GM21717 (cell line): ENCODE data around the gene RPTOR.

Experiments
- ATAC-seq: cut with Tn5 transposase; IDR thresholded peaks from one replicate; pipeline ENCODE4 v1.9.1; 2021; ENCODE audit warnings: mild to moderate bottlenecking, moderate library complexity; ENCODE audit not compliant: unreplicated experiment

The RPTOR gene

DNA sequence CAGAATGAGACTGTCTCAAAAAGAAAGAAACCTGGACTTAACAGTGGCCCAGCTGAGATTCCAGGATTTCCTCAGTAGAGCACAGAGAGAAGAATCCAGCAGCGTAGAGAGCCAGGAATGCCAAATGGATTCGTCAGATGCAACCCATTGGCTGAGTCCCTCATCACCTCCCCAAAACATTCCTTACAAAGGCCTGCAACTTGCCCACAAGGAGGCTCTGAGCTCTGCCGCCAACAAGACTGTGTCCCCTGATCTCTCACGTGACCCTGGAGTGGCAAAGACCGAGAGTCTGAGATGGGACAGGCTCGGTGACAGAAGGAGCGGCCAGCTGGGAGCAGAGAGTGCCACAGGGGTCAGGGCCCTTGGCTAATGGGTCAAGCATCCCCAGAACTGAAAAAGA lies 440.1 kb downstream of the RPTOR start:
- no peak for ATAC-seq

DNA sequence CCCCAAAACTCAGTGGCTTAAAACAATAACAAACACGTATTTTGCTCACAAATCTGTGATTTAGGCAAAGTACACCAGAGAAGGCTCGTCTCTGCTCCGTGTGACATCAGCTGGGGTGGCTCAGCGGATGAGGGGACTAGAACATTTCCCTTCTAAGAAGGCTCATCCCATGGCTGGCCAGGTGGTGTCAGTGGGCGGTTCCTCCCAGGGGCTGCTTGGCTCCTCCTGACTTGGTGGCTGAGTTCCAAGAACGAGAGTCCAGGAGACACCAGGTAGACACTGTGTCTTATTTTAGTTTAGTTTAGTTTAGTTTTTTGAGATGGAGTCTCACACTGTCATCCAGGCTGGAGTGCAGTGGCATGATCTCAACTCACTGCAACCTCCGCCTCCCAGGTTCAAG lies 441.4 kb downstream of the RPTOR start:
- ATAC-seq: no peak

DNA sequence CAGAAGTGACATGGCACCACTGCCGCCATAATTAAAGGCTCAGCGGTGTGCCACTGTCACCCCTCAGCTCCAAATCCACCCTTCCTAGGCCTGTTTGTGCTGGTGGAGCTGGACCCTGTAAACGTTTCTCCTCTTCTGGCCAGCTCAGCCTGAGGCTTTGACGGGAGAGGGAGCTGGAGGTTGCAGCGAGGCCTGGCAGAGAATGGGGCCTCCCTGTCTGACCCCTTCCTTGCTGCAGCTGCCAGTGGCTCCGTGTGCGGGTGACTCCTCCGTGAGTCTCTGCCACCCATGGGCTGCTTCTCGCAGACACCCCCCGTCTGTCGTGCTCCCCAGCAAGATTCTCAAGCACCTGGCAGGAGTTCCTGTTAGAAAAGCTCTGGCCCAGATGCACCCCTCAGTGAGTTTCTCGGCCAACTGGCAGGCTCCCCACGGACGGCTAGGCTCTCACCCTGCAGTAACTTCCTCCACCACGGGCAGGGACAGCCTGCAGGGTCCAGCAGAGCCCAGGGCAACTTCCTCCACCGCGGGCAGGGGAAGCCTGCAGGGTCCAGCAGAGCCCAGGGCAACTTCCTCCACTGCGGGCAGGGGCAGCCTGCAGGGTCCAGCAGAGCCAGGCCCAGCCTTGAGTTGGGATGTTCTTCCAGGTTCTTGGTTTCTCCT lies 442.3 kb downstream of the RPTOR start:
- ATAC-seq: no peak

DNA sequence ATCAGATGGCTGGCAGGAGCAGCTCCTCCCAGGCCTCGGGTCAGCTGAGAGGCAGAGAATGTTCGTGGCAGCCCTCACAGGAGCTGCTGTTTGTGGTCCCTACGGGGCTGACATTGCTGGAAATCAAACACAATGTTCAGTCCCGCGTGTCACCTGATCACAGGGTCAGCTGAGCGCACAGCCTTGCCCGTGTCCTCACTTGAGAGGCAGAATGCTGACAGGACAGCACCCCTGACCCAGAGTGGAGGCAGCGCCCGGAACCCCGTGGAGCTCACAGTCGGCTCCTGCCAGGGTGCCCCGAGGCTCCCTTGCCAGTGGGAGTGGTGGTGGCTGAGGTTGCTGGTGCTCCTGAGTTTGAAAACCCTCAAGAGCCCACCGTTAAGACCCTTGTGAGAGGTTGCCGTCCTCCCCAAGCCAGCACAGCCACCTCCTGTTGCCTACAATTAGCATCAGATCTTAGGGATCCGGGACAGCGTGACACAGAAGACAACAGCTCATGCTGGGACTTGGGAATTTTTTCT lies 443.4 kb downstream of the RPTOR start:
- ATAC-seq: no peak

DNA sequence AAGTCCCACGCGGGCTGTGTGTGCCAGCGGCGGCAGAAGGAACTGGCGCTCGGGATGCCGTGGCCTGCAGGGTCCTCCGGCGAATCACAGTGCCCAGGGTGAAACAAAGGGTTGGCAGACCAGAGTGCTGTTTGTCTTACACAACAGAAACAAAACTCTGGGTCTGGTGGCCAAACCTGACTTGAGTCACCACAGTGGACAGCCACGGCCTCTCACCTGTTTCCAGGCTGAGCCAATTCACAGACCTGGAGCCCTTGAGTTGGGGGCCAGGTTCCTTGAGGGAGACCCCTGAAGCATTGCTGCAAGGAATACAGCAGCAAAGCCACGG lies 444.9 kb downstream of the RPTOR start:
- no peak for ATAC-seq

DNA sequence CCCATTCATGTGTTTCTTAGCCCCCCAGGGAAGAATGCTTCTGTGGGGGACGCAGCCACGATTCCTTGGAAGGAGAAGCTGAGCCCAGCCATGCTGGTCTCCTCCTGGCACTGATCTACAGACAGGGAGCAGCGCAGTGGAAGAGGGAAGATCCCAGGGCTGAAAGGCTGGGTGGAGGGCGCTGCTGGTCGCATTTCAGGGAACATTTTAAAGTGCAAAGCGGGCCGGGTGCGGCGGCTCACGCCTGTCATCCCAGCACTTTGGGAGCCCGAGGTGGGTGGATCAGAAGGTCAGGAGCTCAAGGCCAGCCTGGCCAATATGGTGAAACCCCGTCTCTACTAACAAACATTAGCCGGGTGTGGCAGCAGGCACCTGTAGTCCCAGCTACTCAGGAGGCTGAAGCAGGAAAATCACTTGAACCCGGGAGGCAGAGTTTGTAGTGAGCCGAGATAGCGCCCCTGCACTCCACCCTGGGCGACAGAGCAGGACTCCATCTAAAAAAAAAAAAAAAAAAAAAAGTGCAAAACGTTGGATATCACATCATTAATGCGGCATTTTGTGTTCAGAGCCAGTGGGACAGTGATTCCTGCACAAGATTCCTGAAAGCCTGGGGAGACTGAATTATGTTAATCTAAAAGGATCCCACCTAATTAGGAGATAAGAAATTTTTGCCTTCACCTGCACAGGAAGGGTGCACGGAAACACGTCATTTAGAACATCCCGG lies 446.4 kb downstream of the RPTOR start:
- ATAC-seq: no peak

DNA sequence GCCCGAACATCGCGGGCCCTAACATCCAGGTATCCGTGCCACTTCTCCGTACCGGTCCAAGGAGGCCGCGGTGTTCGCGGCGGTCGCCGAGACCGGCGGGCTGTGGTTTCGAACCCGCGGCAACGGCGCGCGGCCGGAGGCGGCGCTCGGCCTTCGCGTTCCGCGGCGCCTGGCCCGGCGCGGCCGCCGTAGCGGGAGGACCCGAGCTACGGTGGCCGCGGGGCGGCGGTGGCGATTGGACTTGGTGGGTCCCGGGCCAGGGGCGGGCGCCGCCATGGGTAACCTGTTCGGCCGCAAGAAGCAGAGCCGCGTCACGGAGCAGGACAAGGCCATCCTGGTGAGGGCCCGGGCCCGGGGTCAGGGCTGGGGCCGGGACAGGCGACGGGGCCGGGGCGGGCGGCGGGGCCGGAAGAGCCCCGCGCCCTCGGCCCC lies 447.0 kb downstream of the RPTOR start, which contains the start of gene CHMP6:
Gene CHMP6 (plus strand): TSS at position 197 of the 432 bp plus-strand sequence. CDS start 78 bp downstream, at position 275.
- ATAC-seq: no peak

DNA sequence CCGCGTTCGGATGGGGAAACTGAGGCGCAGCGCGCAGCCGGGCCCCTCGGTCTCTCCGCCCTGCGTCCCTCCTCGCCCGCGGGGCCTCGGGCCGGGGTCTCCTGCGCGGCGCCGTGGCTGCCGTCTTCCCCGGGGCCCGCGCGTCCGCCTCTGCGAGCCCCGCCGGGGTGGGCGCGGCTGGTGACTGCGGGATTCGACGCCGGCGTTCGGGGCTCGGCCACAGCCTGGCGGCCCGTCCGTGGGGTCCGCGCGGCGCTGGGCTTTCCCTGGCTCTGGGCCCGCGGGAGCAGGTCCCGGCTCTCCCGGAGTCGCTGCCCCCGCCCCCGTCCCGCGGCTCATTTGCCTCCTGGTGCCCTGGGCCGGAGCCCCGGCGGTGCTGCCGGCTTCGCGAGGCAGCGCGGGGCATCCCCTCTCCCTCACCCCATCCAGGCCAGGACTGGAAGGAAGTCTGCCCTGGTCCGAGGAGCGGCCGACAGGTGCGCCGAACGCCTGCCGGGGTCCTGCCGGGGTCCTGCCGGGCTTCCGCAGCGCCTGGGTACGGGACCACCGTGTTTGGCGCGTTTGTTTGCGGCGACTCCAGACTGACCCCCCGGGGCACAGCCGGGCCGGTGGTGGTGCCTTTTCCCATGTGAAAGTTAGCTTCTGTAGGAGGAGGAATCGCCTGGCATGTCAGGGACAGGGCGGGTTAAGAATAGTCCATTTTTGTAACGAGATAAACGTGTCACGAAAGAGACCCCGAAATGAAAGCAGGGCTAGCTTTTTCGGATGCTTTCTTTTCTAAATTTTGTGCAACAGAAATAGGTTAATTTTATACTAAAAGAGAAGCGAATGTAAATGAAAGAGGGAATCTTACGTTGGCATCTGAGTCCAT lies 447.7 kb downstream of the RPTOR start:
- ATAC-seq: no peak

DNA sequence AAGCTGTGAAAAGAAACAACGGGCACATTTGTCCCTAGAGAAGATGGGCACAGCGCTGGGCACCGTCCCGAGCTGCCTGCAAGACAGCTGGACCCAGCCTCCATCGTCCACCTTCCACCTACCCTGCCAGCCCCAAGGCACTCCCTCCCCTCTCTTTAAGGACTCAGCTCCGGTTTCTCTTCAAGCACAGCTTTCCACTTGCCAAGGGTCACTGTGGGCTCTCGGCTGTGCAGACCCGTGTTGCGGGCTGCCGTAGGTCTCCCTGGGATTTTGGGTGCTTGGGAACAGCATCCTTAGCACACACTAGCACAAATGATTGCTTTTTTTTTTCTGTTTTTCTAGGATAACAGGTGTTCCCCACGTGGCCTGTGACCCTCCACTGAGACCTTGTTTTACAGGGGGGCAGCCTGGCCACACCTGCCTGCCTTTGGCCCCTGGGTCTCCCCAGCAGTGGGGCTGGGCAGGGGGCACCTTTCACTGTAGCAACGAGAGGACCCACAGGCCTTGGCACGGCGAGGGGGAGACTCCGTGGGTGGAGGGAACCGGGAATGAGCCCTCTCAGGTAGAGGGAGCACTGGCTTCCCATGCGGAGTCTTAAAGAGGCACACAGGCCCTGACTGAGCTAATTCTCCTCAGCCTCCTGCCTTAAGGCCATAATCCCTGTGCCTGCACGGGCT lies 448.4 kb downstream of the RPTOR start:
- no peak for ATAC-seq

DNA sequence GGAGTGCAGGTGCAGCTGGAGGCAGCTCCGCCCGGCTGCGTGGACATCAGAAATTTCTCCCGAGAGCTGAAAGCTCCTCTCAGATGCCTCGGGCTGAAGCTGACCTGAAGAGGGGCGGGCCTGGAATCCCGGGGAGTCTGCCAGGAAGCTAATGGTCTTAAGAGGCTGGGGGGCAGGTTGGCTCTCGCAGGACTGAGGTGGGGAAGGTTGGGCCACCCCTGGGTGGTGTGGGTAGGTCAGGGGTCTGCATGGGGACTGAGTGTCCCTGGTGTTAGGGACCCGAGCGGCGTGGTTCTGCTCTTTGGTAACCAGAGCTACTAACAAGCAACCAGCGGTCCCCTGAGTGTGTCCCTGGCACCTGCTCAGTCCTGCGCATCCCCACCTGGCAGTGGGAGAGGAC lies 450.5 kb downstream of the RPTOR start:
- ATAC-seq: no peak

DNA sequence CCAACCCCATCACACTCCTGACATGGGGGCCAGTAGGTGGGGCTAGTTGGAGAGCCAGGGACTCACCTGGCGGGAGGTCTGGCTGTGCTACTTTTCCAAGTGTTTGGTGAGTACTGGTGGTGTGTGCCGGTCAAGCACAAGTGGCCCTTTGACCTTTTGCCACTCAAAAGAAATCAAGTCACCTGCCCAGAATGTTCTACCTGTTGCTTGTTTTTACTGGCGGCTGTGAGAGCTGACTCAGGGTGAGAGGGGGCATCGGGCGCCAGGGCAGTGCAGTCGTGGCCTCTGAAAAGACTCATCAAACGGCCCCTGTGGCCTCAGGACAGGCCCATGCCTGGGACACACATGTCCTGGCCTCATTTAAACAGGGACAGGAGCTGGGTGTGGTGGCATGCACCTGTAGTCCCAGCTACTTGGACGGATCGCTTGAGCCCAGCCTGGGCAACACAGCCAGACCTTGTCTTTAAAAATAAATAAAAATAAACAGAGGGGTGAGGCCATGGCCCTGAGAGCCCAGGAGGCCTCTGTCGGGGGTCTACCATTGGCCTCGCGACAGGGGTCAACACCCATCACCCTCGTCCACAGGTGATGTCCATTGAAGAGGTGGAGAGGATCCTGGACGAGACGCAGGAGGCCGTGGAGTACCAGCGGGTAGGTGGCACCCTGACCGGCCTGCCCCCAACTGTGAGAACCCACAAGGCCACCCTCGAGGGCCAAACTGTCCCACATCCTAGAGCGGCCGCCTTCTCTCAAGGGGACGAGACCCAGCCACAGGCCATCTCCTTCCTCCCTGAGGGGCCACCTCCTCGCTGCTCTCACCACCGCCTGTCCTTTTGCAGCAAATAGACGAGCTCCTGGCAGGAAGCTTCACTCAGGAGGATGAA lies 452.0 kb downstream of the RPTOR start:
- ATAC-seq: no peak

DNA sequence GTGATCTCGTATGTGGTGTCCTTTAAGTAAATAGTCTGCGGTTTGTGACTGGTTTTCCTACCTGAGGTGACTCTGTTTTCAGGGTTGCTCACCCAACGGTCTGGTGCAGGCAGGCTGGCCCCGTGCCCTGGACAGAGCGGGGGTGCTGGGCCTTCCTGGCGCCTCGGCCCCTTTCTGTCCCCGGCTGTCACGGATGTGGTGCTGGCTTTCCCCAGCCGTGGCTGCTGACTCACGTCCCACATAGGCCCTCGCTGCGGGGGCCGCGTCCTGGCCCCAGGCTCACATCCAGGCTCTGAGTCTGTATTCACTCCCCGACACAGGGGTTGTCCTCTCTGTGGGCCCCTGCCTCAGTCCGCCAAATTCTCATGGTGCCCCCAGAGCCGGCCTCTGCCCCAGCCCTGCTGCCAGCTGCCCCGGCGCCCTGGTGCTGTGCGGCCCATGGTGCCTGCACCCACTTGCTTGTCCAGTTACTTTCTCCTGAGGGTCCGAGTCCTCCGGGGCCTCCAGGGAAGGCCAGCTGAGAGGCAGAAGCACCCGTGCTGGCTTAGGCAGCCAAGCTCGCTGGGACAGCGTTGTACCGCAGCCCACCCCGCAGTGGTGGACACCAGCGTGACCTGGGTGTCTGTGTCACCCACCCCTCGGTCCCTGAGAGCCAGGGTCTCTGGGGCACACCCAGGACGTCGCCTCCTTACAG lies 452.9 kb downstream of the RPTOR start:
- no peak for ATAC-seq

DNA sequence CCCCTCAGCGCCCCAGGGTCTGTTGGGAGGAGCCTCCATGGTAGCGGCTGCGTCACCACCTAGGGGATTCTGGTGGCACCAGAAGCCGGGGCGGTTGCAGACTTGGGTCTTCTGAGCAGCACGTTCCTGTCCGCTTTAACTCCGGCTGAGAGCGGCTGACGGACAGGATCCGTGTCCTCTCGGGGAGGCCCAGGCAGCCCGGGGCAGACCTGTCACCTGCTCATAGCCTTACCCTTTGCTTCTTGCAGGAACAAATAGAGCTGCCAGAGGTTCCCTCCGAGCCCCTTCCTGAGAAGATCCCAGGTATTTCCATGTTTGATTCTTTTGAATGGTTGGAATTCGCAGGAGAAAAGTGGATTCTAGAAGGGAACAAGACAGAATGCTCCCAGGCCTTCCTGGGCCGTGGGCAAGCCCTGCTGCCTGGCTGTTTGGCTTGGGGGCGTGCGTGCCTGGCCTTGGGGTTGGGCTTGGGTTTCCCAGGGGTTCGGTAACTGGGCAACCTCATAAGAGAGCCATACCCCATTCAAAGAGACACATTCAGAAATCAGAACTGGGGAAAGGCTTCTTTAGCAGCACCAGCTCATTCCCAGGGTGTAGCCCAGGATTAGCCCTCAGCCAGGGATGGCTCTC lies 453.6 kb downstream of the RPTOR start:
- ATAC-seq: no peak

DNA sequence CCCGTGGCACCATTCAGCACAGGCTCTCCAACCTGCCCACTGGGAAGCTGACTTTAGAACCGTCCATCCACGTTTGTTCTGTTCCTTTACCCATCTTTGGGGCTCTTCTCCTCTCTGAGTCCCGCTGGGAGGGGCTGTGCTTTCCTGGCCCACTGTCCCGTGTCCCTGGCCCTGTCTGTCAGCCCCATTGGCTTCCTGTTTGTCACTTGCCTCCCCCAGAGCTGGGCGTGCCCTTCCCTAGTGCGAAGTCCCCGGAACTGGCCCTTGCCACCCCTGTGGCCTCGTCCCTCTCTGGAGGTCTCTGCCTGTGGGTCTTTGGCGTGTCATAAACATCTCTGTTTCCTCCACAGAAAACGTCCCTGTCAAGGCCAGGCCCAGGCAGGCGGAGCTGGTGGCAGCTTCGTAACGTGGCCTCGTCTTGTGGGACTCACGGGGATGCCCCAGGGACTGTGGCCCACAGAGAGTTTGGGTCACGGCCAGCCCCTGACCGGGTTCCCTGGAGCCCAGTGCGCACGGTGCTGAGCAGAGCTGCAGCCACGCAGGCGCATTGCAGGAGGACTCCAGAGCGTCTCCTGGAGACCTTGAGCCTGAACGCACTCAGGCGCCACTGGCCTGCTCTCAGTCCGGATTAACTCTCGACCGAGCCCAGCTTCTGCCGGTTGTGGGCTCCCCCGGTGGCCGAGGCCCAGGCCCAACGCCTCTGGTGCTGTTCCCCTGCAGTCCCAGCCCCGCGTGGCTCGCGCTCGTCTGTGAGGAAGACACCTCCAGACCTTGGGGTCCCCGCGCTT lies 454.3 kb downstream of the RPTOR start:
- ATAC-seq: no peak

DNA sequence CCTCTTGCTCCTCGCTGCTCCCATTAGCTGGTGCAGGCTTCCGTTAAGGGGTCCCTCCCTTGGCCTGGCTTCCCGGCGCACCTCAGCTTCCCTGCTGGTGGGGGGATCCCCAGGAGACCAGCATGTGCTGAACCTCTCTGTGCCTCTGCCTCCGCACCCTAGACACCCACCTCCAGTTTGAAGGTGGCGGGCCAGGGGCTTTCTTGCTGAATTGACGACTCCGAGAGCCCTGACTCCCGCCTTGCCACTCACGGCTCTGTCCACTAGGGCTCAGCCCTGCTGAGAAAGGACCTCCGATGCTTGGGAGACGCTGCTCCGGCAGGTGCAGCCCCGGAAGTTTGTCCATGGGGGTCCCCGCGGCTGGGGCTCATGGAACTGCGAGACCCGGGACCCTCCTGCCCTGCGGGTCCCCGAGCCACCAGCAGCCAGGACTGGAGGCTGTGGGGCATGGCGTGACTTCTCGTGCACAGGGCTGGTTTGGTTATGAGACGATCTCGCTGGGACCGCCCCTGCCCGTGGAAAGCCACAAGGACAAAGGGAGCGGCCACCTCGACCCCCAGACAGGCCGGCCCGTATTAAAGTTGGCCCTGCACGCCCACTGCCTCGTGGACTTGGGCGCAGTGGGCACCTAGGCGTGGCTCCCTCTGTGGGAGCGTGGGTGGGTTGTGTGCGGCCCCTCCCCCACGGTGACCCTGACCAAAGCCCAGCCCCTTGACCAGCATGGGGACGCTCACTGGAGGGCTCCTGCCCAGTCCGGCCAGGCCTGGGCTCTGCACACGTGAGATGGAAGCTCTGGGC lies 455.1 kb downstream of the RPTOR start:
- ATAC-seq: no peak

DNA sequence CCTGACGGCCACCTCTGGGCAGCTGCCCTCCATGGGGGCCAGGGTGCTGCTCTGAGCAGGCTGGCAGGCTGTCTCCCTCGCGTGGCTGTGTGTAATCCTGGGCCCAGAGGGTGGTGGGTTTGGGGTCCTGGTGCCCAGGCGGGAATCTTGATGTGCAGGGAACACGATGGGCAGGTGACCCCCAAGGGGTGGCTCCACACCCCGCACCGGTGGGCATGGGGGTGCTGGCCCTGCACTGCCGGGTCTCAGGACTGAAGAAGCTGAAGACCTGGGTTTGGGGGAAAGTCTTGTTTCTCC lies 455.6 kb downstream of the RPTOR start:
- no peak for ATAC-seq

DNA sequence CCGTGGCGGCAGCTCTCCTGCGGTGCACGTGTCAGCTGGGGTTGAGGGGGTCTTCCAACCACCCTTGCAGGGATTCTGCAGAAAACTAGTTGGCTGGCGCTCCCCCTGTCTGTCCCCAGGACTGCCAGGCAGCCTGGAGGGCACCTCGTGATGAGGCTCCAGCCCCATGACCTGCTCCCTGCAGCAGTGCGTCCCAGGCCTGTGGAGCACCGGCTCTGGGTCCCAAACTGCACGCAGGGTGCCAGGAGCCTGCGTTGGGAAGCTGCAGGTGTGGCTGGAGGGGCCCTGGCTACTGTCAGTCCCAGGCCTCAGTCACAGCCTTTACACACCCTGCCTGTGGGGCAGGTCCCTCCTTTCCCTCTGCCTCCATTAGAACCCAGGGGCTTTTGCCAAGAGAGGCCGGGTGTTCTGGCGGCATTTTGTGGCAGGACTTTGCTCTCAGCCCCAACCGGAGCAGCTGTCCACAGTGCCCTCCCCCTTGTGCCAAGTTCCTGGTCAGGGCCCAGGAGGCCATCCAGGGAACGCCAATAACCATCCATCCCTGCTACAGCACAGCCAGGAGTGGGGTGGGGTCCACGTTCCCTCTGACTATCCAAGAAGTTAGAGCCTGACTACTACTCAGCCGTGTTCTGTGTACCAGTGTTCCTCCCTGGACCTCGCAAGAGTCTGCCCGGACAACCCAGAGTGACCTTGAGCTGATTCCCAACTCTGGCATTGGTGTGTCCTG lies 456.2 kb downstream of the RPTOR start:
- no peak for ATAC-seq
